Stimulated activated CD4-positive, alpha-beta T cell treated with anti-CD3 and anti-CD28 coated beads, TNF-alpha, amount 100 ng/mL, for 1 hour (primary cell): ENCODE measurements around the gene FRAS1.
"Not testable (repeated sequence)": the region's sequence is repeated elsewhere in the genome, so short reads cannot be mapped to it uniquely, and the experiment has no call there.

Source experiments
- DNase-seq, 3 donors: peaks; one replicate each; pipeline ENCODE4 v3.0.0-alpha.2; 2020; ENCODE audit warnings: low read depth in 3 of 3, low spot score in 1 of 3

FRAS1 gene

GRCh38 chr4:78424461-78424860, 367.3 kb downstream of the FRAS1 start:
- no peak for DNase-seq

- no peak for DNase-seq
Observed at GRCh38 chr4:78426972-78427371, 369.8 kb downstream of the FRAS1 start.

- DNase-seq = no peak
Observed at GRCh38 chr4:78428996-78429395, 371.9 kb downstream of the FRAS1 start.

DNA sequence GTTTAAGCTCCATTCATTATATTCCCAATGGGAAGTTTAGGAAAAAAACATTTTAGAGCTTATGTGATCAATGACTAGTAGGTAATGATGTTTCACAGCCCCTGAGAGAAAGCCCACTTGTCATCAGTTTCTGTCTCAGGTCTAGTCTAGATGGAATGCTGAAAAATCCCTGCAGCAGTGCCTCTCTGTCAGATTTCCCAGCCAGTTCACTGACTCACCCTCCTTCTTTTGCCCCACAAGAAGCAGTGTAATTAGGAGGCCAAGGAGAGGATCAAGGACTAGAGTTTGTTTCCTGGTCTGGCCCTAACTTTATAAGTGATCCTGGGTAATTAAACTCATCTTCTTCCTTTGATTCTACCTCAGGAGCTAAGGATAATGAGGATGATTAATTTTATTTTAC, 375.8 kb downstream of the FRAS1 start:
- no peak for DNase-seq

GRCh38 chr4:78437608-78438088, 380.5 kb downstream of the FRAS1 start:
- no peak for DNase-seq

GRCh38 chr4:78439328-78439727, 382.2 kb downstream of the FRAS1 start:
- DNase-seq = no peak

GRCh38 chr4:78441756-78442155, 384.6 kb downstream of the FRAS1 start:
- DNase-seq = no peak

GRCh38 chr4:78446619-78447018, 389.5 kb downstream of the FRAS1 start:
- DNase-seq = no peak

DNA sequence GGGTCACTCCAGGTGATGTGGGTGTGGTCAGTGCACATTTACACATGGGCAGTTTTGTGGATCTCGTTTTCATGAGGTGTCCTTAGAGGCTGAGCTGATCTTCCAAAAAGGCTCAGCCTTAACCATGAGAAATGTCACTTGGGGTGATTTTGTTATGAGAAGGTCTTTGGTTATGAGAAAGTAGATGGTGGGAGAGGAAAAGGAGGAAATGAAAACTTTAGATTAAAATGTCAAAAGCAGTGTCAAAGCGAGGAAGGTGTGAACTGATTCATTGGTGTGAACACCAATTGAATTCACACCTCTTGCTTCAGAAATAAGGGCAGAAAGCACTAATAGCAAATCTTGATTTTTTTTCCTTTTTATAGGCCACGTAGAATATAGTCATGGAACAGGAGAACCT, 394.3 kb downstream of the FRAS1 start:
- DNase-seq = no peak

- DNase-seq = no peak
Observed at GRCh38 chr4:78454016-78454415, 396.9 kb downstream of the FRAS1 start.

DNA sequence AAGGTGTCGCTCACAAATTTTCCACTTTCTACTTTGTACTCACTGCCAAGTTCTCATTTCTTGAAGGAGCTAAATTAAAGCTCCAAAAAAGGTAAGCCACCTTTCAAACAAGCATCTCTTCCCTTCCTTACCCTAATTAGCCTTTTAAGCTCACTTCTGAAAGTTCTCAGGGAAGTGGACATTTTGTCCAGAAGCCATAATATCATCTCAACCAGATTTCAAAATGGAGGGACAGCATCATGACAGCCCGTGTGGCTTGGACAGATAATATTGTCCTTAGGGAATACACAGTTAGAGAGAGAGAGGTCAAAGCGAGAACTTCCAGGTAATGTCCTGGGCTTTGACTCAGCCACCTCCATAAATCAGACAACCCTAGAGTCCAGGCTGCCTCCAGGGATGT, 400.6 kb downstream of the FRAS1 start:
- DNase-seq = no peak

DNA sequence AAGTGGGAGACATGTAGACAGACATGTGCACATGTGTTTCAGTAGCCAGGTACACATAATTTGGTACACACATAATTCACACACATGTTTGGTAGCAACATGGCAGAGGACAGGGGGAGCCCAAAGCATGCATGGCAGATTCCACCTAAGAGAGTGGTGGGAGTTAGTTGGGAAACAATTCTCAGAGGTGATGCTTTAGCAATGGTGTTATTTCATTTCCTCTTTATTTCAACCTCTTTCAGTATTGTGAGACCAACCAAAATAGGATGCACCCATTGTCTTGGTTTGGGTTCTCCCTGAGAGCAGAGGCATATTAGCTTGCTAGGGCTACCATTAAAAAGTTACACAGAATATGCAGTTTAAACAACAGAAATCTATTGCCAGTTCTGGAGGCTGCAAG, 402.2 kb downstream of the FRAS1 start:
- no peak for DNase-seq

GRCh38 chr4:78460368-78460767, 403.2 kb downstream of the FRAS1 start:
- no peak for DNase-seq

GRCh38 chr4:78464265-78464664, 407.1 kb downstream of the FRAS1 start:
- DNase-seq = no peak

- not testable (repeated sequence) for DNase-seq
Observed at GRCh38 chr4:78467223-78467622, 410.1 kb downstream of the FRAS1 start.

DNA sequence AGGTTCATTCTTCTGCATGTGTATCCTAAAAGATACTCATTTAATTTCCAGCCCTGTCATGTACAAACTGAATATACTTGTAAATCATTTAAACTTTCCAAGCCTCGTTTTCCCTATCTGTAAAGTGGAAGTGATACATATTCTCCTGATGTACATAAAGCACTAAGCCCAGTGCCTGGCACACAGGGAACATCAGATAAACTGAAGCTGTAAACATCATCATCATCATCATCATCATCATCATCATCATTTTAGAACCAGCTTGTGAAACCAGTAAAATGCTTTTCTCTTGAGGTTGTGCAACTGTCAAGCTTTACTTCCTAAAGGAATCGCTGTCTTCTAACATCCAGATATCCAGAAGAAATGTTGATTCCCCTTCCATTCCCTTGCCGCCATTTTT, 411.1 kb downstream of the FRAS1 start:
- no peak for DNase-seq

DNA sequence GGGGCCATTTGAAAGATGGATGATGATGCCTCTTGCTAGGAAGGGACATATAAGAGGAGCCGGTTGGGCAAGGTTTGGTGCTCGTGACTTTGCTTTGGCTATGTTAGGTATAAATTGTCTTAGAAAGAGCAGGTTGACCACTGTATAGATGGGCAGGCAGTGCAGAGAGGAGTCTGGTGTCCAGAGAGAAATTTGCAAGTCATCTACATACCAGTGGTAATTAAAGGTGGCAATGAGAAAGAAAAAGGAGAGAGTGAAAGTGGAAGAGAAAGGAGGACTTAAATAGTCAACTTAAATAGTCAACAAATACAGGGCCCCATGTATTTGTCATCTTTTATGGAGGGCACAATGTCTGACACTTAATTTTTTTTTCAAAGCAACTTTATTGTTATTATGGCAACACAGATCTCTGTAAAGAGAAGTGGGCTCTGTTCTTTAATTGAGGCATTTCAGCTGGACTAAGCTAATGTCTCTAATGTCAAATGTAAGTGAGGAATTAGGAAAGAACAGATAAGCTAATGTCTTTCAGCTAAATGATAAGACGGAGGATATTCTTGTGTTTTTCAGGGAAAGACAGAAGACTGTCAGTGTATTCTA, 419.1 kb downstream of the FRAS1 start:
- DNase-seq = no peak

GRCh38 chr4:78477276-78477675, 420.2 kb downstream of the FRAS1 start:
- DNase-seq = no peak

DNA sequence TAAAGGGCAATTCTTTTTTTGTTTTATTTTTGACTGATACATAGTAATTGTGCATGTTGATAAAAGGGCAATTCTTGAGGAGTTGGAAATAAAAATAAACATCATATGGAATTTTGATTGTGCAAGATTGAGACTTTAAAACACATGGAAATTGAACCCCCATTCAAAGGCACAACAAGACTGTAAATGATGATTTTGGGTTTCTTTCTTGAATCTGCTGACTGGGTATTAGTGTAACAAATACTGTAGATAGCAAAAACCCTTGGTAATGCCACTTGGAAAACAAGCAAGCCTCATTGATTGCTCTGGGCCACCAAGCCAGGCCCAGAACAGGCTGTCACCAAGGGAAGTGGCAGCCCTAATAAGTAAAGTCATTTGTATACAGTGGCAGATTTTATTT, 421.4 kb downstream of the FRAS1 start:
- DNase-seq = no peak

DNA sequence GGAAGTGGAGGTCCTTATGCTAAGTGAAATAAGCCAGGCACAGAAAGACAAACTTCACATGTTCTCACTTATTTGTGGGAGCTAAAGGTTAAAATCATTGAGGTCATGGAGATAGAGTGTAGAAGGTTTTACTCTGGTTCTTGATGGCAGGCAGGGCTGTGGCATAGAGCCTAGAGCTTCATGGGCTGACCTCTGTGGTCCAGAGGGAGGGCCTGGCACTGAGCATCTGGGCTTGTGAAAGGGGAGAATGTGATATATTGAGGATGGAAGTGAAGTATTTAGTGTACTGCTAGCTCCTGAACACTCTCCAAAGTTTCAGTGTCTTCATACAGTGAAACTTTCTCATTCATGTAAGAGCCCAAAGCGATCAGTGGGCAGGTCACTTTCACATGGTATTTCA, 423.2 kb downstream of the FRAS1 start:
- no peak for DNase-seq

DNA sequence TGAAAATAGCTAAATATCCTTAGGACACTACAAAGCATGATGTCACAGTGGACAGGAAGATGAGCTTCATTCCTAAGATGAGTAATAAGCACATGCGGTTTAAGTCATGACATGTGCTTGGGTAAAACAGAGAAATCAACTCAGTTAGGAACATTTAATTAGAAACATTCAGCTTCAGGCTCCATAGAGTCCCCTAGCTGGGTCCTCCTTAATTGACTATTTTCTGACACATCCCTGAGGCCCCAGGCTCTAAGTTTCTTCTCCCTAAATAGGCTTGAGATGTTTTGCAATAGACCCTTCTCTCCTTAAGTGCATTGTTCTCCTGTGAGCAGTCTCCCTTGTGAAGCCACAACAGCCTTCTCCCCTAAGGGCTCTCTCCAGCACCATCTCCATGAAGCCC, 424.1 kb downstream of the FRAS1 start:
- no peak for DNase-seq

- DNase-seq = no peak
Observed at GRCh38 chr4:78482281-78482680, 425.2 kb downstream of the FRAS1 start.

DNA sequence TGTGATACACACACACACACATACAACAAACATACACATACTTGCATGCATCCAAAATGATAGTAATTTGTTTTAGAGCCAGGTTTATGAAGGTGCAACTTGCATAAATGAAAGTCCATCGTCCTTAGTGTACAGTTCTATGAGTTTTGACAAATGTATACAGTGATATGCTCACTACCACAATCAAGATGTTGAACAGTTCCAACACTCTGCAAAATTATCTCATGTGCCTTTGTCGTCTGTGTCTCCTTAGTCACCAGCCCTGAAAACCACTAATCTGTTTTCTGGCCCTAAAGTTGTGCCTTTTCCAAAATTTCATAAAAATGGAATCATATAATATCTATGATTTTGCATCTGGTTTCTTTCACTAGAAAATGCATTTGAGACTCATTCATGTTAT, 426.7 kb downstream of the FRAS1 start:
- no peak for DNase-seq

- DNase-seq = no peak
Observed at GRCh38 chr4:78484574-78484973, 427.5 kb downstream of the FRAS1 start.
